ENCODE data around the gene THAP4.
"Not testable (repeated sequence)": the region's sequence is repeated elsewhere in the genome, so short reads cannot be mapped to it uniquely, and the experiment has no call there.

The THAP4 gene

GRCh38 chr2:241665731-241666440, 28.9 kb upstream of the THAP4 start:
- DNase-seq: no peak

GRCh38 chr2:241662731-241663130, 25.8 kb upstream of the THAP4 start:
- DNase-seq: not testable (repeated sequence)

GRCh38 chr2:241660593-241661213, 23.7 kb upstream of the THAP4 start:
- DNase-seq: no peak

- no peak for DNase-seq
Measured at GRCh38 chr2:241659150-241659739, 22.3 kb upstream of the THAP4 start.

- DNase-seq: no peak
Measured at GRCh38 chr2:241658296-241658695, 21.3 kb upstream of the THAP4 start.

- DNase-seq: no peak
Measured at GRCh38 chr2:241657786-241658254, 20.9 kb upstream of the THAP4 start.

GRCh38 chr2:241656190-241656741, 19.3 kb upstream of the THAP4 start:
- no peak for DNase-seq

- no peak for DNase-seq
Measured at GRCh38 chr2:241655516-241656189, 18.7 kb upstream of the THAP4 start.

- DNase-seq: no peak
Measured at GRCh38 chr2:241654551-241654950, 17.6 kb upstream of the THAP4 start.

GRCh38 chr2:241653210-241653750, 16.3 kb upstream of the THAP4 start:
- no peak for DNase-seq

GRCh38 chr2:241652722-241653121, 15.8 kb upstream of the THAP4 start:
- DNase-seq: no peak

- DNase-seq: no peak
Measured at GRCh38 chr2:241652142-241652541, 15.2 kb upstream of the THAP4 start.

- DNase-seq: no peak
Measured at GRCh38 chr2:241649927-241650326, 13.0 kb upstream of the THAP4 start.

- no peak for DNase-seq
Measured at GRCh38 chr2:241649404-241649803, 12.4 kb upstream of the THAP4 start.

- no peak for DNase-seq
Measured at GRCh38 chr2:241648453-241648852, 11.5 kb upstream of the THAP4 start.

GRCh38 chr2:241645915-241646645, 9.1 kb upstream of the THAP4 start:
- DNase-seq: no peak

GRCh38 chr2:241645056-241645914, 8.3 kb upstream of the THAP4 start:
- no peak for DNase-seq

GRCh38 chr2:241641631-241642030, 4.7 kb upstream of the THAP4 start:
- DNase-seq: no peak

GRCh38 chr2:241640165-241640795, 3.3 kb upstream of the THAP4 start:
- no peak for DNase-seq

GRCh38 chr2:241639385-241639784, 2.4 kb upstream of the THAP4 start:
- no peak for DNase-seq

- DNase-seq: no peak
Measured at GRCh38 chr2:241638940-241639339, 2.0 kb upstream of the THAP4 start.
